HL-60/S4 treated with phorbol 12-myristate 13-acetate at 8.2 ng/mL for 4 days and 3 days (cell line): Measurements from ENCODE around the gene PIGZ.

Source experiments
- in situ Hi-C: fragments of 300-500 bp; cut with MboI; formaldehyde crosslinking; loops from 2 replicates; pipeline ENCODE4 v1.15.0; 2022; ENCODE audit warnings: low sequenced_read_pairs

The PIGZ gene

DNA sequence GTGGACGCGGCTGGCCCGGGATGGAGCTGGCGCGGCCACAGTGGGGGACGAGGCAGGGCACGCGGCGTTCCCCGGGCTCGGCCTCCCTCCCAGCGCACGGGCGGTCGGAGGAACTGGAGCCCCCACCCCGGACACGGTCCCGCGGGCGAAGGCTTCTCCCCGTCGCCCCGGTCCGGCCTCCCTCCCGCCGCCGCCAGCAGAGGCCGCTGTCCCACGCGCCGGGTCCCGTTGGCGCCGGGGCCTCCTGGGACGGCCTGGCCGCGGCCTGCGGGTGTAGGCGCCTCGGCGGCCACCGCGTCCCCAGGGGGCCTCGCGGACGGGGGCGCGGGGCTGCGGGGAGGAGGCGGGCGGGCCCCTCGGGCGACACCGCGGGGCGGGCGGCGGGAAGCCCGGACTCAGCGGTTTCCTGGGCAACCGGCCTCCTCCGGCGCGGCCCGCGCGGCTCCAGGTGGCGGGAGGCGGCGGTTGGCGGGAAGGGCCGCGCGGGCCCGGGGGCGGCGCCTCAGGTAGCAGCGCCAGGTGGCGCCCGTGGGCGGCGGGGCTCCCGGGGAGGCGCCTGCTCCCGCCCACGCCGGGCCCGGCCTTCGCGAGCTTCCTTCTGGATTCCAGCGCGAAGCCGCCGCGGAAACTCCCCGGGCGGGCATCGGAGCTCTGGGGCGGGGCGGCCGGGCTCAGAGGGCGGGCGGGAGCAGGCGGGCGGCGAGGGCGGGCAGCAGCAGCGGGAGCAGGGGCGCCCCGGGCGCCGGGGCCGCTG, 34.2 kb upstream of the PIGZ start:
- in situ Hi-C loops = loop anchor here (25.0 kb wide), 1 partner anchor 184 kb away; no protein-coding TSS in a partner anchor

- in situ Hi-C loops = loop anchor here (25.0 kb wide), 1 partner anchor 185 kb away; no protein-coding TSS in a partner anchor
Observed at GRCh38 chr3:197001972-197002700, 33.5 kb upstream of the PIGZ start.

- in situ Hi-C loops = loop anchor here (25.0 kb wide), 1 partner anchor 186 kb away; no protein-coding TSS in a partner anchor
Observed at GRCh38 chr3:197001106-197001971, 32.7 kb upstream of the PIGZ start.

DNA sequence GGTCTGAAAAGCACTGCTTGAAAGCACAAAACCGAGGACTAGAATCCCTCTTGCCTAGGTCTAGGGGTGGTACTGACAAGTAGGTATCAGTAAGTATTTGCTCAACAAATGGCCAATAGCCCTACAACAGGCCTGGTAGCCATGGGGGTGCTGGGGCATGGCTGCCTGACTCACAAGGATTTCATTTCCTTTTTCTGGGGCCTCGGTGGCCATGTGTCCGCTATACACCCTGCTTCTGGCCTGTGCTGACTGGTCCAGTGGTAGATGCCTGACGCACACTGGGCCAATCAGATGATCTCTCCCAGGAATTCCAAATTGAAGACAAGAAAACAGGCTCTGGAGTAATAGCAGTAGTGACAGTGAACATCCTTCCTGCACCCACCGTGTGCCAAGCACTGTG, 31.6 kb upstream of the PIGZ start:
- in situ Hi-C loops = loop anchor here (25.0 kb wide), 1 partner anchor 187 kb away; no protein-coding TSS in a partner anchor

DNA sequence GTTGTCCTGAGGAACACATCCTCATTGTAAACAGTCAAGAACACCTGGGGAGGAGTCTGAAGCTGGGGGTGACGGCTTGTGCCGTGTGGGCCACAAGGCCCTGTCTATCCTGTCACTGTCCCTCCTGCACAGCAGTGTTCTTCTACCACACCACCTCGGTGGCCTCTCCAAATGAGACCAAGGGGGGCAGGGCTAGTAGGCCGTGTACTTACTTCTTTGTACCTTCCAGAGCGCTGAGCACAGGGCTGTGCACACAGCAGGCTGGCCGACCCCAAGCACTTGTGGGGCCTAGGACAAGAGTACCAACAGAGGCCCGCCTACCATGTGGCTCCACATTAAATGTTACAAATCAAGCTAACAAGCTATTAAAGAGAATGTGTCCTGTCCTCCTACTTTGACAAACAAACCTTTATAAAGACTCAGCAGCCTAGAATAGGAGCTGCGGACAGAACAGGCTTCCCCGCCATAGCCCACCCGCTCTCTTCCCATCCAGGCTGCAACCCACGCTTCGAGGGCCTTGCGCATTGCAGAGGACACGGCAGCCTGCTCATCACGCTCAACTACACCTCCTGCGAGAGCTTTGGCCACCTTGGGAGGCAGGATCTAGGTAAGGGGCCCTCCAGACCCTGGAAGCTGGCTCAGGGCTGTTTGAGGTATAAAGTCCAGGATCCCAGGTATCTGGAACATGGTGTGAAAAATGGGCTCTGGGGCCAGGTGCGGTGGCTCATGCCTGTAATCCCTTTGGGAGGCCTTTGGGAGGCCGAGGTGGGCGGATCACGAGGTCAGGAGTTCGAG, 30.5 kb upstream of the PIGZ start:
- in situ Hi-C loops = no loop called here

DNA sequence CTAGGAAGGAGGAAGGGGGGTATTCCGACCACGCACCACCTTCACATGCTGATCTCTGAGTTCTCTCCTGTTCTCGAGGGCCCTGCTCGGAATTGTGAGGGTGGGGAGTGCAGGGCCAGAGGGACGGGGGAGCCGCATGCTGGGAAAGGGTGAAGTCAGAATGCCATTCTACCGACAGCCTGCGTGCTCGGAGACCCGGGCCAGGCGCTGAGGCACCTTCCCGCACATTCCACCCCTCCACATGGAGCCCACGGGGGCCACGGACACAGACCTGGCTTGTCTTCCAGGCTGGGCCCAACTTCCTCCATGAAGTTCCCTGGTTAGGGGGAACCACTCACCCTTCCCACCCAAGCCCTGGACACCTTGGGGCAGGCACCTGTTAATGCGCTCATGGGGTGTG, 28.7 kb upstream of the PIGZ start:
- in situ Hi-C loops = no loop called here

DNA sequence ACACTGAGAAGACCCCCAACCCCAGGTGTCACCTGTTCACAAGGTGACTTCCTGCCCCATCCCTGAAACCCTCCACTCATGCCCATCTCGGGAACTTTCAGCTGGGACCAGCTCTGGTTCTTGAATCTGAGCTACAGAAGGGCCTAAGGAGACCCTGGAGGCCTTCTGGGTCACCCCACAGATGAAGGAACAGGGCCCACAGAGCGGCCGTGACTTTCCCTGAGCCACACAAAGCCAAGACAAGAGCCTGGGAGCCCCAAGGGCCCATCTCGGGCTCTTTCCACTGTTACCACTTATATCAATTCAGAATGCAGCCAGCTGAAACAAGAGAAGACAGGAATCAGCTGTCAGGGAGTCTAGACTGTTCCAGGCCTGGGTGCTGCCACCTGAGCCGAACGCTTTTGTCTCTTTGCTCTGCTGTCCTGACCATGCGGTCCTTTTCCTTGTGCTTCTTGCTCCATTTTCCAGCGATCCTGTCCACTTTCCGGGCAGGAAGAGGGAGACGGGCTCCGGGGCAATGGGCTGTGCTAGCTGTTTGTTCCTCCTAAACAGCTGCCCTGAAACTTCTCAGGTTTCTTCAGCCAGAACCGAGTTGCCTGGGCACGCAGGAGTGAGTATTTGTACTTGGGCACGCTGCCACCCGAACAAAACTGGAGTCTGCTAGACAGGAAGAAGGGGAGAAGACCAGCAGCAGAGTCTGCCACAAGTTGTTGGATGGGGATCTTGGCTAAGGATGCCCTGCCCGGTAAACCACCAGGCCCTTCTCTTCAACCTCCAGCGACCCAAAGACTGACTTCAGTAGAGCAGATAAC, 28.0 kb upstream of the PIGZ start:
- in situ Hi-C loops = no loop called here

GRCh38 chr3:196995646-196996355, 27.2 kb upstream of the PIGZ start:
- in situ Hi-C loops = no loop called here

DNA sequence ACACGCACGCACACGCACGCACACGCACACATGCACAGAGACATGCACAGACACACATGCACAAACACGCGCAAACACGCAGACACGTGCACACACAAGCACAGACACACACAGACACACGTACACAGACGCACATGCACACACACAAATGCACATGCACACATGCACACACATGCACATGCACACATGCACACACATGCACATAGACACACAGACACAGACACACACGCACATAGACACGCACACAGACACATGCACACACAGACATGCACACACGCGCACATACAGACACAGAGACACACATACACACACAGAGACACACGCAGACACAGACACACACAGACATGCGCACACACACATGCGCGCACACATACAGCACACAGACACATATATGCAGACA, 26.4 kb upstream of the PIGZ start:
- in situ Hi-C loops = no loop called here

DNA sequence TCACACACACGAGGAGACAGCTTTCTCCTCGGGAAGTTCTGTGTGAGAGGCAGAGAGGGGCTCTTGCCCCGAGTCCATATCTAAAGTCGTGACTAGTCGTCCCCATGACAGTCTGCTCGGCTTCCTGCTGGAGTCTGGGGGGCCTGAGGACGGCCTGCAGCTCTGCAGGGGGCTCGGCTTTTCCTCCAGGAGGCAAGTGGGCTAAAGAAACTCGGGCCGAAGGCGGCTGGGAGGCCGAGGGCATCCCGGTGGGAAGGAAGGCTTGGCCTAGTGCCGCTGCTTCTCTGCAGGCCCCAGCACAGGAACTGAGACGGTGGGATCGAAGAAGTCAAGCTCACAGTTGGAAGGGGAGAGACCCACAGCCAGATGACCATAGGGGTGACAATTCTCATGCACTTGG, 25.4 kb upstream of the PIGZ start:
- in situ Hi-C loops = no loop called here

DNA sequence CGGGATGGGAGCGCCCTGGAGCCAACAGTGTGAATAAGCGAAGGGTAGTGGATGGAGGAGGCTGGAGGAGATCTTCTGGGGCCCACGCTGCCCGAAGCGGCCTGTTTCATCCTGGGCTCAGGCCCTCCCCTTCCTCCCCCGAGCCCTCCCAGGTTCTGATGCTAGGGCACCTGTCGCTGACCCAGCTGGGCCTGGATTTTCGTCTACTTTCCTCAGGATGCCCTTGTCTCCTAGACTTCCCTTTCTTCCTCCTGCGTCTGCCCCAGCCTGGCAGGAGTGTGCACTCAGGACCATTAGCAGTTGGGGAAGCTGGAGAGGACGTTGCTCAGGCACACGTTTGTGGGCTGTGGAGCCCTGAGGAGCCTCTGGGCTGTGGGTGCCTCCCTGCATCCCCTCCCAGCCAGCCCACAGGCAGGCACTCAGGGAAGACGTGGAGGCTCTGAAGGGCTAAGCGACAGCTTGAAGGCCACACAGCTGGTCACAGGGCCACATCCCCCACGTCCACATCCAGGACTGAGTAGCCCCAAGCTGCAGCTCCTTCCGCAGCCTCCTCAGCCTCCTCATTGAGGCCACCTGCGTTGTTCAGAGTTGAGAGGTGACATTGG, 23.9 kb upstream of the PIGZ start:
- in situ Hi-C loops = no loop called here

- in situ Hi-C loops = no loop called here
Observed at GRCh38 chr3:196991581-196992460, 23.2 kb upstream of the PIGZ start.

- in situ Hi-C loops = no loop called here
Observed at GRCh38 chr3:196990601-196991007, 22.0 kb upstream of the PIGZ start.

DNA sequence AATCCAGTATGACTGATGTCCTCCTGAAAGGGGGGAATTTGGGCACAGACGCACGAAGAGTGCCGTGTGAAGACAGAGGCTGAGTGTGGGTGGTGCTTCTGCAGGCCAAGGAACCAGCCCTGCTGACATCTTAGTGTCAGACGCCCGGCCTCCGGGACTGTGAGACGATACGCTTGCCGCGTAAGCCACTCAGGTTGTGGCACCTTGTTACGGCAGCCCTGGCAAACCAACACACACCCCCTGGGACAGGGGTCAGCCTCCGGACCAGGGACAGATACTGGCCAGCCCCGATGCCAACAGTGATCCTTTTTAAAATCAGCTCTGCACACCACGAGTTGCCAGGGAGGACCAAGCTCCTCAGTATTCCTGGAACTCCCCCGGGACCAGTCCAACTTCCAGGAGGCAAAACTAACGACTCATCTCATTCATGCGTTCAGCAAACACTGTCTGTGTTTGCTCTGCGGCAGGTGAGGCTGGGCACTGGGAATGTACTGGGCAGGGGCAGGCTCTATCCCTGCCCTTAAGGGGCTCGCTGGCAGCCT, 21.2 kb upstream of the PIGZ start:
- in situ Hi-C loops = no loop called here

- in situ Hi-C loops = no loop called here
Observed at GRCh38 chr3:196988241-196989029, 19.8 kb upstream of the PIGZ start.

- in situ Hi-C loops = no loop called here
Observed at GRCh38 chr3:196987022-196987421, 18.4 kb upstream of the PIGZ start.
